ENCODE measurements around the gene MCTP1.

DNA sequence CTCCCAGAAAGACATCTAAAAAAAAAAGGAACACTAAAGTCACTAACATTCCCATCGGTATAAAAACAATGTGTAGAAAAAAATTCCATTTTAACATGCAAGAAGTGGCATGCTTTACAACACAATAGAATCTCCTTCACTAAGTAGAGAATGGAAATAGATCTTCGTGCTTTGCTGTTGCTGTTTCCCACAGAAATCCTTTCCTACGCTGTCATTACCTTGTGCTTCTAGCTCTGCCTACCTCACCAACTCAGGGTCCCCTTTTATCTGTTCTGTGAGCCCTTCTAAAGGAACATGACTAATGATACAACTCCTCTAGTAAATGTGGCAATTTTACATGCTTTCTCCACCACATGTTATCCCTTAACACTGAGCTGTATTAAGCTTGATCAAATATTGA, 202.9 kb downstream of the MCTP1 start:
- TF ChIP-seq, protein P1, sequence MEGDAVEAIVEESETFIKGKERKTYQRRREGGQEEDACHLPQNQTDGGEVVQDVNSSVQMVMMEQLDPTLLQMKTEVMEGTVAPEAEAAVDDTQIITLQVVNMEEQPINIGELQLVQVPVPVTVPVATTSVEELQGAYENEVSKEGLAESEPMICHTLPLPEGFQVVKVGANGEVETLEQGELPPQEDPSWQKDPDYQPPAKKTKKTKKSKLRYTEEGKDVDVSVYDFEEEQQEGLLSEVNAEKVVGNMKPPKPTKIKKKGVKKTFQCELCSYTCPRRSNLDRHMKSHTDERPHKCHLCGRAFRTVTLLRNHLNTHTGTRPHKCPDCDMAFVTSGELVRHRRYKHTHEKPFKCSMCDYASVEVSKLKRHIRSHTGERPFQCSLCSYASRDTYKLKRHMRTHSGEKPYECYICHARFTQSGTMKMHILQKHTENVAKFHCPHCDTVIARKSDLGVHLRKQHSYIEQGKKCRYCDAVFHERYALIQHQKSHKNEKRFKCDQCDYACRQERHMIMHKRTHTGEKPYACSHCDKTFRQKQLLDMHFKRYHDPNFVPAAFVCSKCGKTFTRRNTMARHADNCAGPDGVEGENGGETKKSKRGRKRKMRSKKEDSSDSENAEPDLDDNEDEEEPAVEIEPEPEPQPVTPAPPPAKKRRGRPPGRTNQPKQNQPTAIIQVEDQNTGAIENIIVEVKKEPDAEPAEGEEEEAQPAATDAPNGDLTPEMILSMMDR (IDR thresholded peaks at IDR 0.05): no peak
- TF ChIP-seq POLR2A (IDR thresholded peaks at IDR 0.05; ENCODE audit: low read depth) (no peak), POLR2AphosphoS5 (IDR thresholded peaks at IDR 0.05) (no peak)

Data from esophagus muscularis mucosa (tissue), 3 donors.